Measurements from ENCODE around the gene FBXL13.

Gene FBXL13

DNA sequence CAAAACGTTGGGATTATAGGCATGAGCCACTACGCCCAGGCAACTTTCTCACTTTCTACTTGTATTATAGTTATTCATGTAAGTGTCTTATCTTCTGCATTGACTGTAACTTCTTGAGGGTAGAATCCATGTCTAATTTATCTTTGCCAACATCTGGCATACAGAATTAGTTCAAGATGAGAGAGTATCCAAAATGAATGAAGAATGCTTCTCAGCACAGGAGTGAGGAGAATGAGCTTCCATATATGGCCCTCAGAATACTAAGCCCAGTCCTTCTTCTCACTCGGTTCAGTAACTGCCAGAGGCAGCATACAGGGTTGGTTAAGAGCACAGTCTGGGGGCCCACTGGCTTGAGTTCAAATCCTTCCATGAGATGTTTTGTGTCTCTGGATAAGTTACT, 236.8 kb downstream of the FBXL13 start:
- H3K9ac ChIP-seq (ENCODE audit: low read depth, low read length), result no peak overlapping the region
- no peaks in the 10 kb centered on the region for H3K4me1 ChIP-seq (ENCODE audit: control insufficient read depth, insufficient read depth, low read length)
- H3K27ac ChIP-seq (ENCODE audit: low read depth, low read length), result no peak overlapping the region
- no peaks in the 10 kb centered on the region for H3K36me3 ChIP-seq (ENCODE audit: control insufficient read depth, insufficient read depth, low read length)
- no peaks in the 10 kb centered on the region for H3K9me3 ChIP-seq (ENCODE audit: control insufficient read depth, insufficient read depth, low read length)
- no peaks in the 10 kb centered on the region for H3K27me3 ChIP-seq (ENCODE audit: control insufficient read depth, insufficient read depth, low read length)
- H3K4me3 ChIP-seq (ENCODE audit: low read depth, low read length), result no peak overlapping the region

DNA sequence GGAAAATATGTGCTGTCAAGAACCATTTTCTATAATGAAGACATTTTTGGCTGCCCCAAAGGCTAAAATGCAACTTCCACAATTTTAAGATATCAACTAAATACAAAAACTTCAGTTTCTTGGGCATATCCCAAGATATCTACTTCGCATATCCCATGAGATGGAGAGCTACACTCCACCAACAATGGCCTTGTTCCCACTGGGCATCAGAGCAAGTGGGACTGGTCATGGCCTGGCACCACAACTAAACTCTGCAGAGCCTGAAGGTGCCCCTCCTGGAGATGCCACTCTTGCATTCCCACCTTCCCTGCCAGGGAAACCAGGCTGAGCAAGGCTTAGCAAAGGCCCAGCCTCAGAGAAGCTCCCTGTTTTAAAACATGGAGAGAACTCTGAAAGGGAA, 237.6 kb downstream of the FBXL13 start:
- no peaks in the 10 kb centered on the region for H3K36me3 ChIP-seq (ENCODE audit: control insufficient read depth, insufficient read depth, low read length)
- no peaks in the 10 kb centered on the region for H3K27me3 ChIP-seq (ENCODE audit: control insufficient read depth, insufficient read depth, low read length)
- no peaks in the 10 kb centered on the region for H3K4me1 ChIP-seq (ENCODE audit: control insufficient read depth, insufficient read depth, low read length)
- H3K9me3 ChIP-seq (ENCODE audit: control insufficient read depth, insufficient read depth, low read length), result no peaks in the 10 kb centered on the region
- no peak overlapping the region for H3K4me3 ChIP-seq (ENCODE audit: low read depth, low read length)
- no peak overlapping the region for H3K9ac ChIP-seq (ENCODE audit: low read depth, low read length)
- no peak overlapping the region for H3K27ac ChIP-seq (ENCODE audit: low read depth, low read length)

DNA sequence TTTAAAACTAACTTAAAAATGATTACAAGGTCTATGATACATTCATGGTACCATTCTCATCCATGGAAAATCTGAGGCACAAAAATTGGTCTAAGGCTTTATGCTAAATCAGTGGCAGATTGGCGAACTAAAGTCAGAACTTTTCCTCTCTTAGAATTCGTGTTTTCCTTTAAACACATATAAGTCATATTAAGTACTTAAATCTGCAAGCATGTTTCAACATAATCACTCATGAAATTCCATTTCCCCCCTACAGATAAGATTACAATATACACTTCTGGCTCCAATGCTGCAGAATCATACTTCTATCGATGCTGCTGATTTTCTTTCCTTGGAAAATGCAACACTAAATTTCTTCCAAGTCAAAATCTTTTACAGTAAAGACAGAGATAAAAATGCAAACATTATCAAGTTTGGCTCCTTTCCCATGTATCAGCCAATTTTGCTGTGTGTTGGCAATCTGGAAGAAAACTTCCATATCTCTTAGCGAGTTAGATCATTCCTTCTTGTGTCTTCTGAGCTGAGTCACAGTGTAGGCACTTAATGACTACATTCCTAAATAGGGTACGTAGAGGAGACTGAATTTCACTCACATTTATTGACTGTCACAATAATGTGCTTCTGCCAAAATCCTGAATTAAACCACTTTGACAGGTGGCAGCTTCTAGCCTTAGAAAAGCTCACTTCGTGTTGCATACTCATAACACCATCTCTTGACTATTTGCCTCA, 238.2 kb downstream of the FBXL13 start:
- no peak overlapping the region for H3K4me3 ChIP-seq (ENCODE audit: low read depth, low read length)
- H3K9me3 ChIP-seq (ENCODE audit: control insufficient read depth, insufficient read depth, low read length), result no peaks in the 10 kb centered on the region
- no peak overlapping the region for H3K9ac ChIP-seq (ENCODE audit: low read depth, low read length)
- no peaks in the 10 kb centered on the region for H3K4me1 ChIP-seq (ENCODE audit: control insufficient read depth, insufficient read depth, low read length)
- H3K27me3 ChIP-seq (ENCODE audit: control insufficient read depth, insufficient read depth, low read length), result no peaks in the 10 kb centered on the region
- no peaks in the 10 kb centered on the region for H3K36me3 ChIP-seq (ENCODE audit: control insufficient read depth, insufficient read depth, low read length)
- no peak overlapping the region for H3K27ac ChIP-seq (ENCODE audit: low read depth, low read length)

DNA sequence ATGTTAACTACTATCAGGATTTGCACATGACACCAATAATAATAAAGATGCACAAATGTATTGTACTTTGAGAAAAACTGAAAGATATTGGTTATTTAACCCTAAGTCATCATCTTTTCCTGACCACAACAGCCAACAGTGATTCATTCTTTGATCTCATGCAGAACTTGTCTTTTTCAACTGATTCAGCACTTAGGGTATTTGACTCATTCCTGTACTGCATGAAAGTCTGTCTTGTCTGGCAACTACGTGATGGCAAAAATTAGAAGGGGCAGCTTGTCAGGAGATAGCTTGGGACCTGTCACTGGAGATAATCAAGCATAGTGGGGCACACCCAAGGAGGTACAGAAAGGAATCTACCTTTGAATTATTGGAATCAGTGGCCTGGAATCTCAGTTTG, 239.6 kb downstream of the FBXL13 start:
- H3K9me3 ChIP-seq (ENCODE audit: control insufficient read depth, insufficient read depth, low read length), result no peaks in the 10 kb centered on the region
- no peak overlapping the region for H3K4me3 ChIP-seq (ENCODE audit: low read depth, low read length)
- H3K4me1 ChIP-seq (ENCODE audit: control insufficient read depth, insufficient read depth, low read length), result peaks cover 3% of the 10 kb centered on the region
- H3K27me3 ChIP-seq (ENCODE audit: control insufficient read depth, insufficient read depth, low read length), result no peaks in the 10 kb centered on the region
- no peak overlapping the region for H3K9ac ChIP-seq (ENCODE audit: low read depth, low read length)
- no peaks in the 10 kb centered on the region for H3K36me3 ChIP-seq (ENCODE audit: control insufficient read depth, insufficient read depth, low read length)
- no peak overlapping the region for H3K27ac ChIP-seq (ENCODE audit: low read depth, low read length)

DNA sequence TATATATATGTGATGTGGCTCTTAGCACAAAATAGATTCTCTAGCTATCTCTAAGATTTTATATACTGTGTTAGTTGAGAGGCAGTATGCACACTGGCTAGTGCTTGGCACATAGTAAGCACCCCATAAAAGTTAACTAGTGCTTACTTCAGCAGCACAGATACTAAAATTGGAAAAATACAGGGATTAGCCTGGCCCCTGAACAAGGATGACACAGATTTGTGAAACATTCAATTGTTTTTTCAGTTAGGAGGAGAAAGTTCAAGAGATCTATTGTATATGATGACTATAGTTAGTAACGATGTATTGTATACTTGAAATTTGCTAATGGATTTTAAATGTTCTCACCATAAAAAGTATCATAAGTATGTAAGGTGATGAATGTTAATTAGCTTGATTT, 240.1 kb downstream of the FBXL13 start:
- H3K9me3 ChIP-seq (ENCODE audit: control insufficient read depth, insufficient read depth, low read length), result no peaks in the 10 kb centered on the region
- H3K36me3 ChIP-seq (ENCODE audit: control insufficient read depth, insufficient read depth, low read length), result no peaks in the 10 kb centered on the region
- H3K4me1 ChIP-seq (ENCODE audit: control insufficient read depth, insufficient read depth, low read length), result peaks cover 5% of the 10 kb centered on the region
- no peaks in the 10 kb centered on the region for H3K27me3 ChIP-seq (ENCODE audit: control insufficient read depth, insufficient read depth, low read length)
- H3K27ac ChIP-seq (ENCODE audit: low read depth, low read length), result no peak overlapping the region
- H3K4me3 ChIP-seq (ENCODE audit: low read depth, low read length), result no peak overlapping the region
- no peak overlapping the region for H3K9ac ChIP-seq (ENCODE audit: low read depth, low read length)

DNA sequence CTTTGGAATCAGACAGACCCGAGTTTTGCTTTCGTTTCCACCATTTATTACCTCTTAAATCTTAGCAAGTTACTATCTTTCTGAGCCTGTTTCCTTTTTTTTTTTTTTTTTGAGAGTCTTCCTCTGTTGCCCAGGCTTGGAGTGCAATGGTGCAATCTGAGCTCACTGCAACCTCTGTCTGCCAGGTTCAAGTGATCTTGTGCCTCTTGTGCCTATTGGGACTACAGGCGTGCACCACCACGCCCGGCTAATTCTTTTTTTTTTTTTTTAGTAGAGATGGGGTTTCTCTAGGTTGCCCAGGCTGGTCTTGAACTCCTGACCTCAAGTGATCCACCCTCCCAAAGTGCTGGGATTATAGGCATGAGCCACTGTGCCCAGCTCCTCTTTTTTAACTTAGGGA, 241.3 kb downstream of the FBXL13 start:
- no peak overlapping the region for H3K4me3 ChIP-seq (ENCODE audit: low read depth, low read length)
- no peak overlapping the region for H3K9ac ChIP-seq (ENCODE audit: low read depth, low read length)
- H3K9me3 ChIP-seq (ENCODE audit: control insufficient read depth, insufficient read depth, low read length), result no peaks in the 10 kb centered on the region
- H3K27me3 ChIP-seq (ENCODE audit: control insufficient read depth, insufficient read depth, low read length), result no peaks in the 10 kb centered on the region
- peaks cover 5% of the 10 kb centered on the region for H3K4me1 ChIP-seq (ENCODE audit: control insufficient read depth, insufficient read depth, low read length)
- H3K27ac ChIP-seq (ENCODE audit: low read depth, low read length), result no peak overlapping the region
- no peaks in the 10 kb centered on the region for H3K36me3 ChIP-seq (ENCODE audit: control insufficient read depth, insufficient read depth, low read length)

DNA sequence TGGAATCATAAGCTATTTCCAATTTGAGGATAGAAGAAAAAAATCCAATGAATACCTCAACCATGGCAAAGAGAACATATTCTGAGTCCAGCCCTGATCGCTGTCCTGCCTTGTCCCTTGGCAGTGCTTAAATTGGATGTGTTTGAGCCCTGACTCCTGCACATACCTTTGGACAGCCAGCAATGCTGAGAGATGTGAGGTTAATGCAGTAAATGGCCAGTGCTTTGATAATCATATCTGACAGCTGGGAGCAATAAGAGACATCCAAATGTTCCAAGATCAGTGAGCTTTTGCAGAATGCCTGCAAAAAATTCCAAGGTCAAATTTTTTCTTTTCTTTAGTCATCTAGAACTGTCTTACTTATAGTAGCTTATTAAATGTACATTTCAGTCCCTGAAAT, 241.9 kb downstream of the FBXL13 start:
- H3K9me3 ChIP-seq (ENCODE audit: control insufficient read depth, insufficient read depth, low read length), result no peaks in the 10 kb centered on the region
- H3K27me3 ChIP-seq (ENCODE audit: control insufficient read depth, insufficient read depth, low read length), result no peaks in the 10 kb centered on the region
- H3K4me1 ChIP-seq (ENCODE audit: control insufficient read depth, insufficient read depth, low read length), result peaks cover 5% of the 10 kb centered on the region
- H3K27ac ChIP-seq (ENCODE audit: low read depth, low read length), result no peak overlapping the region
- H3K36me3 ChIP-seq (ENCODE audit: control insufficient read depth, insufficient read depth, low read length), result no peaks in the 10 kb centered on the region
- no peak overlapping the region for H3K9ac ChIP-seq (ENCODE audit: low read depth, low read length)
- H3K4me3 ChIP-seq (ENCODE audit: low read depth, low read length), result no peak overlapping the region

DNA sequence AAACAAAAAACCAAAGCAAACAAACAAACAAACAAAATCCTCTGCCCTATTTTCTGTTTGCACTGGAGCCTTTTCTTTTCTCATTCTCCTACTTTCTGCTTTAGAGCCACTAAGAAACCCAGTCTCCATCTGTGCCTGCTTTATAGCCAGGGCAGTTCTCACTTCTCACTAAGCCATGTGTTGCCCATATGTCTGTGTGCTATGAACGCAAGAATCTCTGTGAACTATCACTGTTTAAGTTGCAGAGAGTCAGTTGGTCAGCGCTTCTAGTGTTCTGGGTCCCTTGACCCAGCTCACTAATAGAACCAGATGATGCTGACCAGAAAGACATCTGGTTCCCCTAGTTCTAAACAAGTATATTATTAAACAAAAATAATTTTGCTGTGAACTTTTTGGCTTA, 244.4 kb downstream of the FBXL13 start:
- Histone ChIP-seq H3K27me3 (ENCODE audit: control insufficient read depth, insufficient read depth, low read length) (no peaks in the 10 kb centered on the region), H3K27ac (ENCODE audit: low read depth, low read length) (no peak overlapping the region), H3K4me1 (ENCODE audit: control insufficient read depth, insufficient read depth, low read length) (peaks cover 5% of the 10 kb centered on the region), H3K36me3 (ENCODE audit: control insufficient read depth, insufficient read depth, low read length) (no peaks in the 10 kb centered on the region; the same call in 1 of the 2 replicates), H3K4me3 (ENCODE audit: low read depth, low read length) (no peak overlapping the region), H3K9ac (ENCODE audit: low read depth, low read length) (no peak overlapping the region), H3K9me3 (ENCODE audit: control insufficient read depth, insufficient read depth, low read length) (no peaks in the 10 kb centered on the region)

DNA sequence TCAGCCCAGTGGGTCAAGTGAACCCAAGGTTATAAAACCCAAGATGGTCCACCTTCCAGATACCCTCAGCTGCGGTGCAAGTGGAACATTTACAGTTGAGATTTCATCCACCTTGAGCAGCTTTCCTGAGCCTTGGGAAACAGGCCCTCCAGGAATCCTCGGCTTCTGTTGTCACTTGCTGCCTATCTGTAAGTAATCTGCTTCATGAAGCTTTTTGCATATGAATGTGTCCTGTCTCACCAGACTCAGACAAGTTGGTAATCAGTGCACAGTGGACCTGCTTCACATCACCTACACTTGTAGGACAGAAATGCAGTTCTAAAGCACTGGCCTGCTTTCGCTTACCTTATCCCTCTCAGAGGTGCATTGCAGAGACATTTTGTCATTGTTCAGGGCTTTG, 245.5 kb downstream of the FBXL13 start:
- H3K36me3 ChIP-seq (ENCODE audit: control insufficient read depth, insufficient read depth, low read length), result no peaks in the 10 kb centered on the region; the same call in 1 of the 2 replicates
- H3K4me1 ChIP-seq (ENCODE audit: control insufficient read depth, insufficient read depth, low read length), result peaks cover 5% of the 10 kb centered on the region
- no peak overlapping the region for H3K9ac ChIP-seq (ENCODE audit: low read depth, low read length)
- no peaks in the 10 kb centered on the region for H3K9me3 ChIP-seq (ENCODE audit: control insufficient read depth, insufficient read depth, low read length)
- no peaks in the 10 kb centered on the region for H3K27me3 ChIP-seq (ENCODE audit: control insufficient read depth, insufficient read depth, low read length)
- H3K4me3 ChIP-seq (ENCODE audit: low read depth, low read length), result no peak overlapping the region
- no peak overlapping the region for H3K27ac ChIP-seq (ENCODE audit: low read depth, low read length)

DNA sequence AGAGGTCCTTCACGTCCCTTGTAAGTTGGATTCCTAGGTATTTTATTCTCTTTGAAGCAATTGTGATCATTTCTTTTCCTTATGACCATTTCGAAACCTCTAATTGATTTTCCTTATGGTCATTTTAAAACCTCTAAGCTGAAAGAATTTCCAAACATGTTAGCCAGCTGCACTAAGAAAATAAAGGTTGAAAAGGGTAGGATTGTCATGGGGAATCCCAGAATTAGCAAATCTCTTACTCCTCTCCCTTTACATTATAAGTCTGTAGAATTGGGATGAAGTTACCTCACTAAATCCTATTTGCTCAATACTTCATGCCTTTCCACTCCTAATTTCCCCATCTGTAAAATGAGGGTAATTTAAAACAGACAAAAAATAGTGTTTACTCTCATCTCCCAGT, 246.3 kb downstream of the FBXL13 start:
- no peaks in the 10 kb centered on the region for H3K27me3 ChIP-seq (ENCODE audit: control insufficient read depth, insufficient read depth, low read length)
- H3K4me3 ChIP-seq (ENCODE audit: low read depth, low read length), result no peak overlapping the region
- H3K27ac ChIP-seq (ENCODE audit: low read depth, low read length), result no peak overlapping the region
- H3K9ac ChIP-seq (ENCODE audit: low read depth, low read length), result no peak overlapping the region
- H3K9me3 ChIP-seq (ENCODE audit: control insufficient read depth, insufficient read depth, low read length), result no peaks in the 10 kb centered on the region
- peaks cover 5% of the 10 kb centered on the region for H3K4me1 ChIP-seq (ENCODE audit: control insufficient read depth, insufficient read depth, low read length)
- H3K36me3 ChIP-seq (ENCODE audit: control insufficient read depth, insufficient read depth, low read length), result no peaks in the 10 kb centered on the region; the same call in 1 of the 2 replicates

DNA sequence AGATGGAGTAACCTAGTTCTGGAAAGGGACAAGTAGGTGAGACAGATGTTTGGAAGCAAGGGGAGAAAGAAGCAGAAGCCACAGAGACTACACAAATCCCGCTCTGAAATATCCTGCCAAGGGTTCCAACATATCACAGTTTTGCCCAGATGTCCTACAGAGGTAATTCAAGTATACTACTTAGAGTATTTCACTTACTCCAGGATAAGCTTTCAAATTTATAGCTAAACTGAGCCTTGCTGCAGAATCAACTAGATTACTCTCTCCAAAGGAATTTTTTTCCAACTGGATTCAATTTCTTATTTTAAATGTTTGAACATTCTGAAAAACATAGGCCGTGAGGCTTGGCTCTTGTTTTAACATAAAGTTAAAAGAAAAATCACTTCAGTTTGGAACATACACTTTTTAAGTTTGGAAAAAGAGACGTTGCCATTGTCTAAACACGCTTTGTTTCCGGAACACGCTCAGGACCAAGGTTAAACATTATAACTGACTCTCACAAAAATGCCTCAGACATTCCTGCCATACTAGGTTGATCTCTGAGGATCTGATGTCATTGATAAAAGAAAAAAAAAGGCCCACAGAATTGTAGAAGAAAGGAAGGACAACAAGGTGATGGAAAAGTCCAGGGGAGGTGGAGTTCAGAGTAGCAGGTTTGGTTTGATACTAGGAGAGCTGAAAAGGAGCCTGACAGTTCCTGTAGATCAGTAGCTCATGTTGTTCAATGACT, 251.0 kb downstream of the FBXL13 start:
- Histone ChIP-seq H3K4me1 (ENCODE audit: control insufficient read depth, insufficient read depth, low read length) (no peaks in the 10 kb centered on the region), H3K27me3 (ENCODE audit: control insufficient read depth, insufficient read depth, low read length) (no peaks in the 10 kb centered on the region), H3K27ac (ENCODE audit: low read depth, low read length) (no peak overlapping the region), H3K4me3 (ENCODE audit: low read depth, low read length) (no peak overlapping the region), H3K9ac (ENCODE audit: low read depth, low read length) (no peak overlapping the region), H3K36me3 (ENCODE audit: control insufficient read depth, insufficient read depth, low read length) (no peaks in the 10 kb centered on the region; the same call in 1 of the 2 replicates), H3K9me3 (ENCODE audit: control insufficient read depth, insufficient read depth, low read length) (no peaks in the 10 kb centered on the region)
